ENCODE results near the gene CDR2. TPM values are rescaled to one million over a fixed set of nuclear protein-coding genes. Genes with fewer than 3 reads are reported as not detected.

The CDR2 gene
- total RNA-seq, 1 donor = 89.8 TPM

GRCh38 chr16:22299036-22299435, 75.4 kb downstream of the CDR2 start:
- Histone ChIP-seq H3K27me3 (ENCODE audit: insufficient read depth, low read length) (no peaks in the 10 kb centered on the region), H3K4me1 (ENCODE audit: insufficient read depth, low read length) (peaks cover 38% of the 10 kb centered on the region), H3K9me3 (ENCODE audit: low read depth, low read length) (no peaks in the 10 kb centered on the region), H3K4me3 (ENCODE audit: low read length) (no peak overlapping the region)

- H3K4me3 ChIP-seq (ENCODE audit: low read length) = peak overlapping the region; percentile 90
Measured at GRCh38 chr16:22297871-22298733, 76.3 kb downstream of the CDR2 start.

GRCh38 chr16:22297114-22297870, 77.1 kb downstream of the CDR2 start, which contains the start of gene POLR3E:
Gene POLR3E, plus strand, starts transcription at chr16:22297409. Its CDS starts 5,560 bp downstream, at chr16:22302969.
- no peaks in the 10 kb centered on the region for H3K27me3 ChIP-seq (ENCODE audit: insufficient read depth, low read length)
- H3K4me3 ChIP-seq (ENCODE audit: low read length) = peak within 1 kb of the TSS; percentile 90
- H3K9me3 ChIP-seq (ENCODE audit: low read depth, low read length) = no peaks in the 10 kb centered on the region
- peaks cover 38% of the 10 kb centered on the region for H3K4me1 ChIP-seq (ENCODE audit: insufficient read depth, low read length)

More at GRCh38 chr16:22297871-22298733, 76.3 kb downstream of the CDR2 start:
- Histone ChIP-seq H3K4me1 (ENCODE audit: insufficient read depth, low read length) (peaks cover 38% of the 10 kb centered on the region), H3K27me3 (ENCODE audit: insufficient read depth, low read length) (no peaks in the 10 kb centered on the region), H3K9me3 (ENCODE audit: low read depth, low read length) (no peaks in the 10 kb centered on the region)

- Histone ChIP-seq H3K27me3 (ENCODE audit: insufficient read depth, low read length) (no peaks in the 10 kb centered on the region), H3K9me3 (ENCODE audit: low read depth, low read length) (no peaks in the 10 kb centered on the region), H3K4me3 (ENCODE audit: low read length) (peak overlapping the region; percentile 90), H3K4me1 (ENCODE audit: insufficient read depth, low read length) (peaks cover 38% of the 10 kb centered on the region)
Measured at GRCh38 chr16:22296225-22297113, 78.0 kb downstream of the CDR2 start.

Other genes with a start within 250 kb of the CDR2 start
- gene SDR42E2, start 212.1 kb downstream of the CDR2 start, total RNA-seq = 0.52 TPM
- 9.0 TPM for gene EEF2K, start 168.3 kb downstream of the CDR2 start, total RNA-seq
- gene POLR3E, start 77.2 kb downstream of the CDR2 start, total RNA-seq = 112 TPM
- 329 TPM for gene NPIPB5, start 136.3 kb upstream of the CDR2 start, total RNA-seq